KMS-11 (cell line): ENCODE results near the gene FAM170B.

Source experiments
- H2AFZ ChIP-seq: fragments of 200-600 bp; sonication (generic); 2 replicates; pipeline ENCODE4 v1.6.1; 2016; ENCODE audit warnings: antibody characterized with exemption, mixed run types, low read depth
- H3K27ac ChIP-seq: fragments of 200-600 bp; sonication (generic); 2 replicates; pipeline ENCODE4 v1.6.1; 2016; ENCODE audit warnings: mild to moderate bottlenecking, mixed run types
- H3K27me3 ChIP-seq: fragments of 200-600 bp; sonication (generic); 2 replicates; pipeline ENCODE4 v1.6.1; 2017; ENCODE audit warnings: mild to moderate bottlenecking, low read depth, mixed run types, moderate library complexity; ENCODE audit not compliant: insufficient read depth
- H3K36me3 ChIP-seq: fragments of 200-600 bp; sonication (generic); 2 replicates; pipeline ENCODE4 v1.6.1; 2017; ENCODE audit warnings: mild to moderate bottlenecking, mixed run types; ENCODE audit not compliant: insufficient read depth
- H3K4me1 ChIP-seq: fragments of 200-600 bp; sonication (generic); 2 replicates; pipeline ENCODE4 v1.6.1; 2016; ENCODE audit warnings: mild to moderate bottlenecking, low read depth, mixed run types; ENCODE audit not compliant: poor library complexity, severe bottlenecking
- H3K4me2 ChIP-seq: fragments of 200-600 bp; sonication (generic); 2 replicates; pipeline ENCODE4 v1.7.0; 2016; ENCODE audit warnings: mild to moderate bottlenecking, mixed run types
- H3K4me3 ChIP-seq: fragments of 200-600 bp; sonication (generic); IDR thresholded peaks from 2 replicates; pipeline ENCODE4 v1.6.1; 2017; ENCODE audit warnings: low read depth, low read length, mixed read lengths; ENCODE audit not compliant: insufficient read depth
- H3K79me2 ChIP-seq: fragments of 200-600 bp; sonication (generic); 2 replicates; pipeline ENCODE4 v1.6.1; 2016; ENCODE audit warnings: low read depth, mixed run types; ENCODE audit not compliant: insufficient read depth
- H3K9ac ChIP-seq: fragments of 200-600 bp; sonication (generic); 2 replicates; pipeline ENCODE4 v1.6.1; 2016; ENCODE audit warnings: mild to moderate bottlenecking, mixed run types
- H4K20me1 ChIP-seq: fragments of 200-600 bp; sonication (generic); 2 replicates; pipeline ENCODE4 v1.6.1; 2016; ENCODE audit warnings: mild to moderate bottlenecking, mixed run types; ENCODE audit not compliant: insufficient read depth
- TF ChIP-seq, protein P1 (sequence below): fragments of 200-600 bp; sonication (generic); conservative IDR thresholded peaks from 2 replicates; pipeline ENCODE4 v1.6.1; 2017; ENCODE audit warnings: low read depth, mild to moderate bottlenecking, antibody characterized with exemption, low read length, moderate library complexity, mixed read lengths

Gene FAM170B

DNA sequence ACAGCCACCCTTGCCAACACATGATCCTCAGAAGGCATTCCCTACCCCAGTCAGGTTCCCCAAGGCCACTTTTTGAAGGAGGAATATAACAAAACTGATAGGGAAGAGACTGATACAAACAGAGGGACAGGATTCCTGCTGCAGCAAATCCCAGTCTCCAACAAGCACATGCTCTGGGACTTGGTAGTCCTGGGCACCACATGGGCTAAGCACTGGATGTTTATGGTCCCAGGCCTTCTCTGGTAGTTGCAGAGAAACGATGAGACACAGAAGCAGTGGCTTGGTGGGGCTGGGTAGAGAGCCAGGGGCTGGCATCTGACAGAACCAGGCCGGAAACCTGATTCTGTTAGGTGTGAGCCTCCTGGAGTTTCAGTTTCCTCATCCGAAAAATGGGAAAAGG, 21.7 kb downstream of the FAM170B start:
- Histone ChIP-seq H2AFZ (no peak overlapping the region), H3K79me2 (no peaks in the 10 kb centered on the region), H3K4me1 (no peaks in the 10 kb centered on the region), H3K9ac (no peak overlapping the region), H3K27me3 (no peaks in the 10 kb centered on the region), H3K36me3 (no peaks in the 10 kb centered on the region), H3K4me2 (no peak overlapping the region), H3K4me3 (no peak overlapping the region), H3K27ac (no peak overlapping the region), H4K20me1 (no peaks in the 10 kb centered on the region)
- TF ChIP-seq, protein P1, sequence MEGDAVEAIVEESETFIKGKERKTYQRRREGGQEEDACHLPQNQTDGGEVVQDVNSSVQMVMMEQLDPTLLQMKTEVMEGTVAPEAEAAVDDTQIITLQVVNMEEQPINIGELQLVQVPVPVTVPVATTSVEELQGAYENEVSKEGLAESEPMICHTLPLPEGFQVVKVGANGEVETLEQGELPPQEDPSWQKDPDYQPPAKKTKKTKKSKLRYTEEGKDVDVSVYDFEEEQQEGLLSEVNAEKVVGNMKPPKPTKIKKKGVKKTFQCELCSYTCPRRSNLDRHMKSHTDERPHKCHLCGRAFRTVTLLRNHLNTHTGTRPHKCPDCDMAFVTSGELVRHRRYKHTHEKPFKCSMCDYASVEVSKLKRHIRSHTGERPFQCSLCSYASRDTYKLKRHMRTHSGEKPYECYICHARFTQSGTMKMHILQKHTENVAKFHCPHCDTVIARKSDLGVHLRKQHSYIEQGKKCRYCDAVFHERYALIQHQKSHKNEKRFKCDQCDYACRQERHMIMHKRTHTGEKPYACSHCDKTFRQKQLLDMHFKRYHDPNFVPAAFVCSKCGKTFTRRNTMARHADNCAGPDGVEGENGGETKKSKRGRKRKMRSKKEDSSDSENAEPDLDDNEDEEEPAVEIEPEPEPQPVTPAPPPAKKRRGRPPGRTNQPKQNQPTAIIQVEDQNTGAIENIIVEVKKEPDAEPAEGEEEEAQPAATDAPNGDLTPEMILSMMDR: no peak

- Histone ChIP-seq H3K36me3 (no peaks in the 10 kb centered on the region), H3K4me1 (no peaks in the 10 kb centered on the region), H3K4me2 (no peak overlapping the region), H3K9ac (no peak overlapping the region), H3K4me3 (no peak overlapping the region), H3K27me3 (no peaks in the 10 kb centered on the region), H2AFZ (no peak overlapping the region), H4K20me1 (no peaks in the 10 kb centered on the region), H3K79me2 (no peaks in the 10 kb centered on the region), H3K27ac (no peak overlapping the region)
- TF ChIP-seq, protein P1: no peak
These were observed 22.5 kb downstream of the FAM170B start for GRCh38 chr10:49111320-49111698.

DNA sequence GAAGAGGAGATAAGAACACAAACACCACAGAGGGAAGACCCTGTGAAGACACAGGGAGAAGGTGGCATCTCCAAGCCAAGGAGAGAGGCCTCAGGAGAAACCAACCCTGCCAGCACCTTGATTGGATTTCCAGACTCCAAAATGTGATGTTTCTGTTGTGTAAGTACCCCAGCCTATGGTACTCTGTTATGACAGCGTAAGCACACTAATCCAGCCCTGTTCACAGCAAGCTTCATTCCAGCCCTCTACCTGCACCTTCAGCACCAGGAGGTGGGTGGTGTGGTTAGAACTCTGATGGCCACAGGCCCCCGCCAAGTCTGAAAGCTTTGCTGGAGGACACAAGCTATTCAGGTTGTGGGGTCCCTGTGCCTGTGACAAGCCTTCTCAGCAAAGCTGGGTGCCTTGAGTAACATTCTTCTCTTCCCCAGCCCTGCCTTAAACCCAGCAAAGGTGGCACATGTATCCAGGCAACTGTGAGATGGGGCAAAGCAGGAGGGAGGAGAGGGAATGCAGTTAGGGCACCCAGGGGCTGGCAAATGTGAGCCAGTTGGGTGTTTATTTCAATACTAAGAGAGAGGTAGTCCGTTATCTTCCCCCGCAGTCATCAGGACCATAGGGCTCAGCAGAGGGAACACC, 23.0 kb downstream of the FAM170B start:
- no peaks in the 10 kb centered on the region for H3K79me2 ChIP-seq
- no peak overlapping the region for H2AFZ ChIP-seq
- H4K20me1 ChIP-seq: no peaks in the 10 kb centered on the region
- H3K27ac ChIP-seq: no peak overlapping the region
- no peaks in the 10 kb centered on the region for H3K4me1 ChIP-seq
- no peak overlapping the region for H3K4me2 ChIP-seq
- TF ChIP-seq, protein P1: no peak
- H3K36me3 ChIP-seq: no peaks in the 10 kb centered on the region
- H3K4me3 ChIP-seq: no peak overlapping the region
- H3K27me3 ChIP-seq: no peaks in the 10 kb centered on the region
- no peak overlapping the region for H3K9ac ChIP-seq

DNA sequence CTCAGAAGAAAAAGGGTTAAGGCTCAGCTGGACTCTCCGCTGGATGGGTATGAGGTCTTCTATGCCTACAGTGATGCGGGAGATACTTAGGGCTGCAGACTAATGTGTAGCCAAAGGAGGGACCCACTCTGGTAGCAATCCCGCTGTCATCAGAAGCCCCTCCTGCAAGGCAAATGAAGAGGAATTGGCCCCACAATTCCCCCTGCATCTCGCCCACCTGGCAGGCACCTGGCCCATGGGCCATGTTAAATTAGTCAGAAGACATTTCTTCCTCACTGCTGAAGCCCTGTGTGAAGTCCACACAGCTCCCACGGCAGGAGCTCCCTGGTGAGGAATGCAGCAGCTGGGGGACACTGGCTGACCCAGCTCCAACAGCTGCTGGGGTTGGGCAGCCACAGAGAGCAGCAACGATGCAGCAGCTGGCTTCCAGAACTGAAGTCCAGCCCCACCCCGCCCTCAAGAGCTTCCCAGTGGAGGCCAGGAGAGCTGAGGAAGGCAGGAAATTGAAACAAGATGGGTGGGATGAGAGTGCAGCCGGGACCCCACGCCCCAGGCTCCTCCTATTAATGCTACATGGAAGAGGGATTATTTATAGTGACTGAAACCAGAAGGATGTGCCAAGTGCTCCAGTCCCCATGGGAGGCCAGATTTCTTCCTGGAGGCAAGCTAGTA, 24.0 kb downstream of the FAM170B start:
- TF ChIP-seq, protein P1: no peak

More for the DNA sequence above, 24.0 kb downstream of the FAM170B start:
- Histone ChIP-seq H3K4me2 (no peak overlapping the region), H2AFZ (no peak overlapping the region), H4K20me1 (no peaks in the 10 kb centered on the region), H3K4me3 (no peak overlapping the region), H3K27me3 (no peaks in the 10 kb centered on the region), H3K27ac (no peak overlapping the region), H3K4me1 (no peaks in the 10 kb centered on the region), H3K79me2 (no peaks in the 10 kb centered on the region), H3K36me3 (no peaks in the 10 kb centered on the region), H3K9ac (no peak overlapping the region)
